SK-N-SH treated with all-trans-retinoic acid at 6 μM for 48 hours (cell line): ENCODE results near the gene ESR2.
"Not testable (repeated sequence)": the region's sequence is repeated elsewhere in the genome, so short reads cannot be mapped to it uniquely, and the experiment has no call there.

ENCODE experiments used
- ATAC-seq: fragments of 200-7000 bp; cut with Tn5 transposase; 3 replicates; pipeline ENCODE4 v1.9.1; 2020; ENCODE audit warnings: mild to moderate bottlenecking, moderate library complexity
- ARNTL ChIP-seq: fragments of 450-650 bp; formaldehyde crosslinking; IDR thresholded peaks from 2 replicates; pipeline ENCODE4 v1.5.0; 2020; ENCODE audit warnings: low read depth, mild to moderate bottlenecking, moderate library complexity, borderline replicate concordance
- BACH2 ChIP-seq: fragments of 250-450 bp; sonication (Bioruptor Pico); IDR thresholded peaks from 2 replicates; pipeline ENCODE4 v1.9.0; 2021; ENCODE audit warnings: mild to moderate bottlenecking, borderline replicate concordance
- CSDC2 ChIP-seq: fragments of 250-450 bp; sonication (Bioruptor Pico); IDR thresholded peaks from 2 replicates; pipeline ENCODE4 v1.5.0; 2020; ENCODE audit warnings: mild to moderate bottlenecking, moderate library complexity
- ESRRG ChIP-seq: fragments of 250-450 bp; sonication (Bioruptor Pico); IDR thresholded peaks from 2 replicates; pipeline ENCODE4 v1.6.1; 2021; ENCODE audit warnings: mild to moderate bottlenecking
- GLIS3 ChIP-seq: fragments of 250-450 bp; sonication (Bioruptor Pico); IDR thresholded peaks from 2 replicates; pipeline ENCODE4 v1.5.0; 2020; ENCODE audit warnings: mild to moderate bottlenecking, moderate library complexity
- ISL1 ChIP-seq: fragments of 250-450 bp; sonication (Bioruptor Pico); IDR thresholded peaks from 2 replicates; pipeline ENCODE4 v2.1.2; 2022; ENCODE audit warnings: mild to moderate bottlenecking, moderate library complexity
- OSR1 ChIP-seq: fragments of 250-450 bp; sonication (Bioruptor Pico); IDR thresholded peaks from 2 replicates; pipeline ENCODE4 v1.8.0; 2022; ENCODE audit warnings: moderate library complexity, mild to moderate bottlenecking, inconsistent platforms
- PATZ1 ChIP-seq: fragments of 250-450 bp; sonication (Bioruptor Pico); IDR thresholded peaks from 2 replicates; pipeline ENCODE4 v1.8.0; 2020; ENCODE audit warnings: mild to moderate bottlenecking, moderate library complexity, borderline replicate concordance
- PPARA ChIP-seq: fragments of 250-450 bp; sonication (Bioruptor Pico); IDR thresholded peaks from 2 replicates; pipeline ENCODE4 v1.5.0; 2020; ENCODE audit warnings: mild to moderate bottlenecking, borderline replicate concordance
- RARB ChIP-seq: fragments of 250-450 bp; sonication (Bioruptor Pico); IDR thresholded peaks from 2 replicates; pipeline ENCODE4 v1.8.0; 2021; ENCODE audit warnings: mild to moderate bottlenecking, moderate library complexity
- SNAI2 ChIP-seq: fragments of 250-450 bp; sonication (Bioruptor Pico); IDR thresholded peaks from 2 replicates; pipeline ENCODE4 v1.5.0; 2020; ENCODE audit warnings: mild to moderate bottlenecking, moderate library complexity
- TCF4 ChIP-seq: fragments of 250-450 bp; sonication (Bioruptor Pico); IDR thresholded peaks from 2 replicates; pipeline ENCODE4 v1.8.0; 2021; ENCODE audit warnings: mild to moderate bottlenecking, moderate library complexity, borderline replicate concordance
- TOX ChIP-seq: fragments of 250-450 bp; sonication (Bioruptor Pico); IDR thresholded peaks from 2 replicates; pipeline ENCODE4 v1.8.0; 2021; ENCODE audit warnings: mild to moderate bottlenecking, moderate library complexity, borderline replicate concordance
- ZC3H10 ChIP-seq: fragments of 250-450 bp; sonication (Bioruptor Pico); IDR thresholded peaks from 2 replicates; pipeline ENCODE4 v1.5.1; 2021; ENCODE audit warnings: mild to moderate bottlenecking, moderate library complexity
- ZNF70 ChIP-seq: fragments of 450-650 bp; formaldehyde crosslinking; IDR thresholded peaks from 2 replicates; pipeline ENCODE4 v1.5.0; 2020; ENCODE audit warnings: mild to moderate bottlenecking, moderate library complexity
- TF ChIP-seq, protein P1 (sequence below): fragments of 250-450 bp; sonication (Bioruptor Pico); IDR thresholded peaks from 2 replicates; pipeline ENCODE4 v1.5.0; 2020; ENCODE audit warnings: mild to moderate bottlenecking, moderate library complexity
- TF ChIP-seq, protein P2 (sequence below): fragments of 250-450 bp; sonication (Bioruptor Pico); IDR thresholded peaks from 2 replicates; pipeline ENCODE4 v1.5.1; 2021; ENCODE audit warnings: mild to moderate bottlenecking, moderate library complexity

The ESR2 gene

GRCh38 chr14:64053694-64054669 is 240.2 kb downstream of the ESR2 start (continued):
- TF ChIP-seq, protein P1, sequence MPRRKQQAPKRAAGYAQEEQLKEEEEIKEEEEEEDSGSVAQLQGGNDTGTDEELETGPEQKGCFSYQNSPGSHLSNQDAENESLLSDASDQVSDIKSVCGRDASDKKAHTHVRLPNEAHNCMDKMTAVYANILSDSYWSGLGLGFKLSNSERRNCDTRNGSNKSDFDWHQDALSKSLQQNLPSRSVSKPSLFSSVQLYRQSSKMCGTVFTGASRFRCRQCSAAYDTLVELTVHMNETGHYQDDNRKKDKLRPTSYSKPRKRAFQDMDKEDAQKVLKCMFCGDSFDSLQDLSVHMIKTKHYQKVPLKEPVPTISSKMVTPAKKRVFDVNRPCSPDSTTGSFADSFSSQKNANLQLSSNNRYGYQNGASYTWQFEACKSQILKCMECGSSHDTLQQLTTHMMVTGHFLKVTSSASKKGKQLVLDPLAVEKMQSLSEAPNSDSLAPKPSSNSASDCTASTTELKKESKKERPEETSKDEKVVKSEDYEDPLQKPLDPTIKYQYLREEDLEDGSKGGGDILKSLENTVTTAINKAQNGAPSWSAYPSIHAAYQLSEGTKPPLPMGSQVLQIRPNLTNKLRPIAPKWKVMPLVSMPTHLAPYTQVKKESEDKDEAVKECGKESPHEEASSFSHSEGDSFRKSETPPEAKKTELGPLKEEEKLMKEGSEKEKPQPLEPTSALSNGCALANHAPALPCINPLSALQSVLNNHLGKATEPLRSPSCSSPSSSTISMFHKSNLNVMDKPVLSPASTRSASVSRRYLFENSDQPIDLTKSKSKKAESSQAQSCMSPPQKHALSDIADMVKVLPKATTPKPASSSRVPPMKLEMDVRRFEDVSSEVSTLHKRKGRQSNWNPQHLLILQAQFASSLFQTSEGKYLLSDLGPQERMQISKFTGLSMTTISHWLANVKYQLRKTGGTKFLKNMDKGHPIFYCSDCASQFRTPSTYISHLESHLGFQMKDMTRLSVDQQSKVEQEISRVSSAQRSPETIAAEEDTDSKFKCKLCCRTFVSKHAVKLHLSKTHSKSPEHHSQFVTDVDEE (CRISPR knock-in tag), result no peak
- TF ChIP-seq, protein P2, sequence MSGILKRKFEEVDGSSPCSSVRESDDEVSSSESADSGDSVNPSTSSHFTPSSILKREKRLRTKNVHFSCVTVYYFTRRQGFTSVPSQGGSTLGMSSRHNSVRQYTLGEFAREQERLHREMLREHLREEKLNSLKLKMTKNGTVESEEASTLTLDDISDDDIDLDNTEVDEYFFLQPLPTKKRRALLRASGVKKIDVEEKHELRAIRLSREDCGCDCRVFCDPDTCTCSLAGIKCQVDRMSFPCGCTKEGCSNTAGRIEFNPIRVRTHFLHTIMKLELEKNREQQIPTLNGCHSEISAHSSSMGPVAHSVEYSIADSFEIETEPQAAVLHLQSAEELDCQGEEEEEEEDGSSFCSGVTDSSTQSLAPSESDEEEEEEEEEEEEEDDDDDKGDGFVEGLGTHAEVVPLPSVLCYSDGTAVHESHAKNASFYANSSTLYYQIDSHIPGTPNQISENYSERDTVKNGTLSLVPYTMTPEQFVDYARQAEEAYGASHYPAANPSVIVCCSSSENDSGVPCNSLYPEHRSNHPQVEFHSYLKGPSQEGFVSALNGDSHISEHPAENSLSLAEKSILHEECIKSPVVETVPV, result no peak
- TF ChIP-seq BACH2 (CRISPR knock-in tag) (no peak), CSDC2 (no peak)

DNA sequence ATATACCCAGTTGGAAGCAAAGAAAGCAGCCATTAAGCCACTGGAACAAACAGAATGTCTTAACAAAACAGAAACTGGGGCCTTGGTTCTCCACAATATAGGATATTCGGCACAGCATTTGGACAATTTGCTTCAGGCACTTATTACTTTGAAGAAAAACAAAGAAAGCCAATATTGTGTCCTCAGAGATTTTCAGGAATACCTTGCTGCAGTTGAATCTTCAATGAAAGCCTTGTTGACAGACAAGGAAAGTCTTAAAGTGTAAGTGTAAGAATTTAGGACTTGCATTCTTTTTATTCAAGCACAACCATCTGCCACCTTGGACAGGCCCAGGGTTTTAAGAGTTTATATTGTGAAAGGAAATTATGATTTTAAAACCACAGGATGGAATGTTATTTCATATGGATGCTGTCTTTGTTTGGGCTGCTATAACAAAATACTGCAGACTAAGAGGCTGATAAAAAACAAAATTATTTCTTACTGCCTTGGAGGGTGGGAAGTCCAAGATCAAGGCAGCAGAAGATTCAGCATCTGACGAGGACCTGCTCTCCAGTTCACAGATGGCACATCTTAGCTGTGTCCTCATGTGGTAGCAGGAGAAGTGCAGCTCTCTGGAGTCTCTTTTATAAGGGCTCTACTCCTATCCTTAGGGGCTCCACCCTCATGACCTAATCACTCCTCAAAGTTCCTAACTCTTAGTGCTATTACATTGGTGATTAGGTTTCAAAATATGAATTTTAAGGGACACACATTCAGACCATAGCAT is 244.4 kb downstream of the ESR2 start:
- ATAC-seq, result no peak
- TF ChIP-seq SNAI2 (CRISPR knock-in tag) (no peak), PATZ1 (no peak), RARB (CRISPR knock-in tag) (no peak), ESRRG (CRISPR knock-in tag) (no peak), TOX (no peak), ARNTL (CRISPR knock-in tag) (no peak), OSR1 (CRISPR knock-in tag) (no peak), ZC3H10 (CRISPR knock-in tag) (no peak)

- TF ChIP-seq ZC3H10 (CRISPR knock-in tag) (no peak), TCF4 (no peak), ISL1 (CRISPR knock-in tag) (no peak), ZNF70 (CRISPR knock-in tag) (no peak), GLIS3 (CRISPR knock-in tag) (no peak)
- ATAC-seq, result no peak
These were observed 249.1 kb downstream of the ESR2 start for GRCh38 chr14:64045091-64045490.

GRCh38 chr14:64043296-64043695 is 250.9 kb downstream of the ESR2 start:
- not testable (repeated sequence) for ATAC-seq

- no peak for TF ChIP-seq RARB (CRISPR knock-in tag)
- TF ChIP-seq ZC3H10 (CRISPR knock-in tag), result no peak
- TF ChIP-seq ZNF70 (CRISPR knock-in tag), result no peak
- no peak for TF ChIP-seq ISL1 (CRISPR knock-in tag)
- no peak for TF ChIP-seq PPARA
- TF ChIP-seq OSR1 (CRISPR knock-in tag), result no peak
- ATAC-seq, result no peak
These were observed 254.1 kb downstream of the ESR2 start for GRCh38 chr14:64040044-64040443.
